Measurements from ENCODE around the gene UNC13A.

UNC13A gene

DNA sequence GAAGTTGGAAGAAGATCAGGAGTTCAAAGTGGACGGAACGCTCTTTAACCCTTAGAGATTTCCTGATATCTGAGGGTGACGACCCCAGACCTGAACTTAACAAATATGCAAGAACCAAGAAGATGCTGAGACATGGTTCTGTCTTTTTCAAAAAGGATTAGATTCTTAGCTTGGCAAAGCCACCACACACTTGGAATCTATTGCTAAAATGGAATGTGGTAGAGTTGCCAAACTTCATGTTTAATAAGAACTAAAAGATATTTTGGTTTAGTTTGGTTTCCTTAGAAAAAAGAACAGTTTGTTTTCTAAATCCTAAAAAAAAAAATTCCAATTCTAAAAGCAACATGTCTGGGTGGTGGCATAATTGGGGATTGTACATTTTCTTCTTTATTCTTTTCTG, 29.5 kb downstream of the UNC13A start:
- Histone ChIP-seq H3K27me3 (ENCODE audit: insufficient read depth, low read length, poor library complexity, severe bottlenecking) (no peaks in the 10 kb centered on the region), H4K20me1 (ENCODE audit: insufficient read depth, low read length, poor library complexity, severe bottlenecking) (no peaks in the 10 kb centered on the region), H3K9me3 (ENCODE audit: insufficient read depth, low read depth, low read length) (no peaks in the 10 kb centered on the region), H3K4me3 (ENCODE audit: low read length, poor library complexity, severe bottlenecking) (no peak overlapping the region), H3K9ac (ENCODE audit: low read depth, low read length, poor library complexity, severe bottlenecking) (no peak overlapping the region), H3K79me2 (ENCODE audit: insufficient read depth, low read length) (no peaks in the 10 kb centered on the region), H2AFZ (ENCODE audit: low read length) (no peak overlapping the region), H3K4me2 (ENCODE audit: low read depth, low read length, poor library complexity, severe bottlenecking) (no peak overlapping the region), H3F3A (ENCODE audit: low read depth) (no peaks in the 10 kb centered on the region), H3K36me3 (ENCODE audit: insufficient read depth, low read length) (no peaks in the 10 kb centered on the region), H3K9me2 (replicated peaks; ENCODE audit: low read depth, low read length) (no peaks in the 10 kb centered on the region), H3K4me1 (ENCODE audit: insufficient read depth, low read length, poor library complexity, severe bottlenecking) (no peaks in the 10 kb centered on the region)
- TF ChIP-seq CTCF (conservative IDR thresholded peaks at IDR 0.05; ENCODE audit: low read length): no peak
- TF ChIP-seq EZH2phosphoT487 (IDR thresholded peaks at IDR 0.05; ENCODE audit: borderline replicate concordance): no peak

- Histone ChIP-seq H3F3A (ENCODE audit: low read depth) (no peaks in the 10 kb centered on the region), H3K4me3 (ENCODE audit: low read length, poor library complexity, severe bottlenecking) (no peak overlapping the region), H3K9ac (ENCODE audit: low read depth, low read length, poor library complexity, severe bottlenecking) (no peak overlapping the region), H3K4me2 (ENCODE audit: low read depth, low read length, poor library complexity, severe bottlenecking) (no peak overlapping the region), H3K79me2 (ENCODE audit: insufficient read depth, low read length) (no peaks in the 10 kb centered on the region), H3K9me2 (replicated peaks; ENCODE audit: low read depth, low read length) (no peaks in the 10 kb centered on the region), H3K4me1 (ENCODE audit: insufficient read depth, low read length, poor library complexity, severe bottlenecking) (no peaks in the 10 kb centered on the region), H3K9me3 (ENCODE audit: insufficient read depth, low read depth, low read length) (no peaks in the 10 kb centered on the region), H3K36me3 (ENCODE audit: insufficient read depth, low read length) (no peaks in the 10 kb centered on the region), H3K27me3 (ENCODE audit: insufficient read depth, low read length, poor library complexity, severe bottlenecking) (no peaks in the 10 kb centered on the region), H4K20me1 (ENCODE audit: insufficient read depth, low read length, poor library complexity, severe bottlenecking) (no peaks in the 10 kb centered on the region), H2AFZ (ENCODE audit: low read length) (no peak overlapping the region)
- TF ChIP-seq EZH2phosphoT487 (IDR thresholded peaks at IDR 0.05; ENCODE audit: borderline replicate concordance): no peak
- TF ChIP-seq CTCF (conservative IDR thresholded peaks at IDR 0.05; ENCODE audit: low read length): no peak
Measured at GRCh38 chr19:17658240-17658639, 29.9 kb downstream of the UNC13A start.

DNA sequence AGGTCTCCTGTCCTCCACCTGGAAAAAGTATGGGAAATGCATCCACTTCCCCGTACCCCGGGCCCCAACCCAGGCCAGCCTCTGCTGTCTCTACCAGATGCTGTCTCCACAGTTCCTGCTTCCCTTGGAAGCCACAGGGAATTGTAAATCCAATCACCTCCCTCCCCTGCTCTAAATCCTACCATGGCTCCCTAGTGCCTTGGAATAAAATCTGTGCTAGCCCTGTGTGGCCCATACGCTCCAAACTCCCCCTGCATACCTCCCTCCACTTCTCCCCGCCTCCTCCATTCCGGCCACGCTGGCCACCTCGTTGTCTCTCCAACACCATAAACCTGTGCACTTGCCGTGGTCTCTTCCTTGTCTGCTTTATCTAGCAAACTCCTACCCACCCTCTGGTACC, 31.2 kb downstream of the UNC13A start:
- Histone ChIP-seq H3K4me2 (ENCODE audit: low read depth, low read length, poor library complexity, severe bottlenecking) (no peak overlapping the region), H3K27me3 (ENCODE audit: insufficient read depth, low read length, poor library complexity, severe bottlenecking) (no peaks in the 10 kb centered on the region), H2AFZ (ENCODE audit: low read length) (no peak overlapping the region), H3K4me3 (ENCODE audit: low read length, poor library complexity, severe bottlenecking) (no peak overlapping the region), H3K36me3 (ENCODE audit: insufficient read depth, low read length) (no peaks in the 10 kb centered on the region), H3K4me1 (ENCODE audit: insufficient read depth, low read length, poor library complexity, severe bottlenecking) (no peaks in the 10 kb centered on the region), H4K20me1 (ENCODE audit: insufficient read depth, low read length, poor library complexity, severe bottlenecking) (no peaks in the 10 kb centered on the region), H3F3A (ENCODE audit: low read depth) (no peaks in the 10 kb centered on the region), H3K9me3 (ENCODE audit: insufficient read depth, low read depth, low read length) (no peaks in the 10 kb centered on the region), H3K9ac (ENCODE audit: low read depth, low read length, poor library complexity, severe bottlenecking) (no peak overlapping the region), H3K79me2 (ENCODE audit: insufficient read depth, low read length) (no peaks in the 10 kb centered on the region), H3K9me2 (replicated peaks; ENCODE audit: low read depth, low read length) (no peaks in the 10 kb centered on the region)
- no peak for TF ChIP-seq EZH2phosphoT487 (IDR thresholded peaks at IDR 0.05; ENCODE audit: borderline replicate concordance)
- no peak for TF ChIP-seq CTCF (conservative IDR thresholded peaks at IDR 0.05; ENCODE audit: low read length)
